ENCODE measurements around the gene PRKCB. TPM values are rescaled to one million over a fixed set of nuclear protein-coding genes. Genes with fewer than 3 reads are reported as not detected.

The PRKCB gene
- total RNA-seq, 1 experiment from 2014 or later, result not detected

- BruUV-seq (replicated peaks), result no TSS peak
- DNase-seq, result no peak
- CTCF ChIA-PET, result no interaction called here
Measured at GRCh38 chr16:24094660-24095059, 258.9 kb downstream of the PRKCB start.

DNA sequence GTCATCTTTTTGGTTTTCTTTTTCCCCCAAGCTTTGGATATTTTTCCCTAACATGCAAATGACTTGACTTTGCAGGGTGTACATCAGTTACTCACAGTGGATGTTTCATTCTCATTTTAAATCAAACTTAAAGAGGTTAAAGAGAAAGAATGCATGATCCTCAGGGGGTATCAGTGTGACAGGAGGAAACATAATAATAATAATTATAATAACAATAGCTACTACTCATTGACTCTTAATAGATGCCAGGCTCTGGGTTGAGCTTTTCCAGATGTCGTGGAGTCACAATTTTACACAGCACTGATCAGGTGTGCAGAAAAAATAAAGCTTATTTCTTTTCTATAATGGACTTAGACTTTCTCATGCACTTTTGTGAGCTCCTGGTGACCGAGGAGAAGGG lies 263.1 kb downstream of the PRKCB start:
- Histone ChIP-seq H3K9me3 (ENCODE audit: low read length) (no peaks in the 10 kb centered on the region), H3K4me2 (ENCODE audit: low read length) (no peak overlapping the region), H3F3A (ENCODE audit: low read length, unreplicated experiment) (no peaks in the 10 kb centered on the region), H2AFZ (ENCODE audit: low read length) (no peak overlapping the region), H3K9ac (ENCODE audit: low read length) (no peak overlapping the region), H3K36me3 (ENCODE audit: low read depth, low read length) (no peaks in the 10 kb centered on the region), H3K27me3 (ENCODE audit: low read length) (peaks cover 6% of the 10 kb centered on the region), H3K4me1 (ENCODE audit: insufficient read depth, low read length) (no peaks in the 10 kb centered on the region), H3K9me2 (replicated peaks; ENCODE audit: low read length) (no peaks in the 10 kb centered on the region), H3K79me2 (ENCODE audit: low read length) (no peaks in the 10 kb centered on the region), H3K4me3 (ENCODE audit: low read length) (no peak overlapping the region), H3K27ac (ENCODE audit: low read length) (no peak overlapping the region), H4K20me1 (ENCODE audit: low read length) (no peaks in the 10 kb centered on the region)
- no peak for TF ChIP-seq EZH2 (IDR thresholded peaks at IDR 0.05; ENCODE audit: low read length, unreplicated experiment)
- intact Hi-C loops (cut with micrococcal nuclease), result no loop called here
- ATAC-seq (no peak), DNase-seq (no peak)
- CTCF ChIA-PET, result no interaction called here
- BruUV-seq (replicated peaks), result no TSS peak
- POLR2A ChIA-PET (ENCODE audit: unreplicated experiment), result no interaction called here

More at GRCh38 chr16:24094660-24095059, 258.9 kb downstream of the PRKCB start:
- no peaks in the 10 kb centered on the region for H3K9me2 ChIP-seq (replicated peaks; ENCODE audit: low read length)
- ATAC-seq, result no peak
- H4K20me1 ChIP-seq (ENCODE audit: low read length), result no peaks in the 10 kb centered on the region
- POLR2A ChIA-PET (ENCODE audit: unreplicated experiment), result no interaction called here
- H3K27me3 ChIP-seq (ENCODE audit: low read length), result no peaks in the 10 kb centered on the region
- no peaks in the 10 kb centered on the region for H3K9me3 ChIP-seq (ENCODE audit: low read length)
- H3K27ac ChIP-seq (ENCODE audit: low read length), result no peak overlapping the region
- TF ChIP-seq EZH2phosphoT487 (IDR thresholded peaks at IDR 0.05; ENCODE audit: borderline replicate concordance, low read length) (no peak), EZH2 (IDR thresholded peaks at IDR 0.05; ENCODE audit: low read length, unreplicated experiment) (no peak)
- TF ChIP-seq, protein P1, sequence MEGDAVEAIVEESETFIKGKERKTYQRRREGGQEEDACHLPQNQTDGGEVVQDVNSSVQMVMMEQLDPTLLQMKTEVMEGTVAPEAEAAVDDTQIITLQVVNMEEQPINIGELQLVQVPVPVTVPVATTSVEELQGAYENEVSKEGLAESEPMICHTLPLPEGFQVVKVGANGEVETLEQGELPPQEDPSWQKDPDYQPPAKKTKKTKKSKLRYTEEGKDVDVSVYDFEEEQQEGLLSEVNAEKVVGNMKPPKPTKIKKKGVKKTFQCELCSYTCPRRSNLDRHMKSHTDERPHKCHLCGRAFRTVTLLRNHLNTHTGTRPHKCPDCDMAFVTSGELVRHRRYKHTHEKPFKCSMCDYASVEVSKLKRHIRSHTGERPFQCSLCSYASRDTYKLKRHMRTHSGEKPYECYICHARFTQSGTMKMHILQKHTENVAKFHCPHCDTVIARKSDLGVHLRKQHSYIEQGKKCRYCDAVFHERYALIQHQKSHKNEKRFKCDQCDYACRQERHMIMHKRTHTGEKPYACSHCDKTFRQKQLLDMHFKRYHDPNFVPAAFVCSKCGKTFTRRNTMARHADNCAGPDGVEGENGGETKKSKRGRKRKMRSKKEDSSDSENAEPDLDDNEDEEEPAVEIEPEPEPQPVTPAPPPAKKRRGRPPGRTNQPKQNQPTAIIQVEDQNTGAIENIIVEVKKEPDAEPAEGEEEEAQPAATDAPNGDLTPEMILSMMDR (conservative IDR thresholded peaks at IDR 0.05; ENCODE audit: low read depth, low read length), result no peak
- no peak overlapping the region for H3K9ac ChIP-seq (ENCODE audit: low read length)
- no peak overlapping the region for H3K4me3 ChIP-seq (ENCODE audit: low read length)
- intact Hi-C loops (cut with micrococcal nuclease), result no loop called here
- H3K4me2 ChIP-seq (ENCODE audit: low read length), result no peak overlapping the region
- no peaks in the 10 kb centered on the region for H3F3A ChIP-seq (ENCODE audit: low read length, unreplicated experiment)
- no peak overlapping the region for H2AFZ ChIP-seq (ENCODE audit: low read length)
- no peaks in the 10 kb centered on the region for H3K4me1 ChIP-seq (ENCODE audit: insufficient read depth, low read length)
- no peaks in the 10 kb centered on the region for H3K36me3 ChIP-seq (ENCODE audit: low read depth, low read length)
- H3K79me2 ChIP-seq (ENCODE audit: low read length), result no peaks in the 10 kb centered on the region

DNA sequence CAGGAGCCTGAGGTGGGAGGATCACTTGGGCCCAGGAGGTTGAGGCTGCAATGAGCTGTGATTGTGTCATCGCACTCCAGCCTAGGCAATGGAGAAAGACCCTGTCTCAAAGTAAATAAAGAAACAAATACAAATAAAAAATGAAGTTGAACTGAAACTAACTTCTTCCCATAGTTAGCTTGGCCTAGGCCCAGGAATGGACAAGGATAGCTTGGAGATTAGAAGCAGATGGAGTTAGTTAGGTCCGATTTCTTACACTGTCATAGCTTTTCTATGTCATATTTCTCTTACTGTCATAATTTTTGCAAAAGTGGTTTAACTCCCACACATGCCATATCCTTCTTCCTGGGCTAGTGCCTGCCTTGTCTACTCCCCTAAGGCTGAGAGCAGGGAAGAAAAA lies 265.6 kb downstream of the PRKCB start:
- no TSS peak for BruUV-seq (replicated peaks)
- Histone ChIP-seq H3K9me2 (replicated peaks; ENCODE audit: low read length) (no peaks in the 10 kb centered on the region), H3K4me2 (ENCODE audit: low read length) (no peak overlapping the region), H4K20me1 (ENCODE audit: low read length) (no peaks in the 10 kb centered on the region), H3K36me3 (ENCODE audit: low read depth, low read length) (no peaks in the 10 kb centered on the region), H3K9ac (ENCODE audit: low read length) (no peak overlapping the region), H3K4me3 (ENCODE audit: low read length) (no peak overlapping the region), H2AFZ (ENCODE audit: low read length) (no peak overlapping the region), H3K79me2 (ENCODE audit: low read length) (no peaks in the 10 kb centered on the region), H3F3A (ENCODE audit: low read length, unreplicated experiment) (no peaks in the 10 kb centered on the region), H3K27me3 (ENCODE audit: low read length) (peaks cover 10% of the 10 kb centered on the region), H3K9me3 (ENCODE audit: low read length) (no peaks in the 10 kb centered on the region), H3K4me1 (ENCODE audit: insufficient read depth, low read length) (no peaks in the 10 kb centered on the region), H3K27ac (ENCODE audit: low read length) (no peak overlapping the region)
- CTCF ChIA-PET, result no interaction called here
- ATAC-seq (no peak), DNase-seq (no peak)
- TF ChIP-seq, protein P1 (conservative IDR thresholded peaks at IDR 0.05; ENCODE audit: low read depth, low read length), result no peak
- TF ChIP-seq EZH2 (IDR thresholded peaks at IDR 0.05; ENCODE audit: low read length, unreplicated experiment) (no peak), EZH2phosphoT487 (IDR thresholded peaks at IDR 0.05; ENCODE audit: borderline replicate concordance, low read length) (no peak)
- POLR2A ChIA-PET (ENCODE audit: unreplicated experiment), result interaction anchor here (0.5 kb wide), 1 partner anchor 255 kb away, joined by 3 read pairs; no protein-coding TSS in a partner anchor
- intact Hi-C loops (cut with micrococcal nuclease), result no loop called here

Measured in PC-3 (cell line).